Activated CD4-positive, CD25-positive, alpha-beta regulatory T cell (primary cell): Measurements from ENCODE around the gene TCF7L2.
"Not testable (repeated sequence)": the region's sequence is repeated elsewhere in the genome, so short reads cannot be mapped to it uniquely, and the experiment has no call there.

Experiments used
- DNase-seq, 4 experiments: peaks; one replicate each; lab custom pipeline; 2025; lab: John Stamatoyannopoulos, UW

Gene TCF7L2

DNA sequence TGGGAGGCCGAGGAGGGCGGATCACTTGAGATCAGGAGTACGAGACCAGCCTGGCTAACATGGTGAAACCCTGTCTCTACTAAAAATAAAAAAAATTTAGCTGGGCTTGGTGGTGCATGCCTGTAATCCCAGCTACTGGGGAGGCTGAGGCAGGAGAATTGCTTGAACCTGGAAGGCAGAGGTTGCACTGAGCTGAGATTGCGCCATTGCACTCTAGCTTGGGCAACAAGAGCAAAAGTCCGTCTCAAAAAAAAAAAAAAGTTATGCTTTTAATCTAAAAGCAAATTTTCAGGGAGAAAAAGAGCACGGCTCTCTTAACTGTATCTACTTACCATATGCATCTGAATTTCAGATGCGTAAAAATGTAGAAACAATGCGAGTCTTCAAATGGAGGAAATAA is 116.1 kb downstream of the TCF7L2 start:
- DNase-seq = not testable (repeated sequence)

DNA sequence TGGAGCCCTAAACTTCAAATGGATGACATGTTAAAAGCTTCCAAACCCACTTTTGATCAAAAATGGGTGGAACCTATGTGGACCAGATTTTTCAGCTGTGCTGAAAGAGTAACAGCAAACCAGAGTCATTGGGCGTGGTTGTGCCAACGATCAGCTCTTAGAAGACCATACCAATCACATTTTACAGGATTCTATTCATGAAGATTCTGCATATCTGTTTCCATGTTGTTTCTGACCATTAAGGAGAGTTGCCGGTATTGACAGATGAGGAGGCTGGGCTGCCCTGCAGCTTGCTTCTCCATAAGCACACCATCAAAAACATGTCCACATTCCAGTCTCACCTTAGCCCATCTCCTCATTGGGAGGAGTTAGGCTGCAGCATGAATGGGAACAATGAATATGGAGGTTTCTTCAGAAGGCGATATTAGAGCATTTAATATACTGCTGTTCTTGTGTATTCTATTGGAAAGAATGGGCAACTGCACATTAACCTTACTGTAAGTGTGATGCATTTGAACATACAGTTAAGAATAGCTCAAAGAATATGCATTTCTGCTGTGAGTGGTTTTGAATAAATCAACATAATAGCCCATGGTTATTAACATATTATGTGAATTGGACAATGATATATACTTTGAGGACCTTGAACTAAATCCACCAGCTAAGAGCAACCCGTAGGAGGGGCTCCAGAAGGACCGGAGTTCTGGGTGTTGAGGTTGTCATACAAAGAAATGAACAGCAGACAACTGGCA is 116.7 kb downstream of the TCF7L2 start:
- DNase-seq = no peak

DNA sequence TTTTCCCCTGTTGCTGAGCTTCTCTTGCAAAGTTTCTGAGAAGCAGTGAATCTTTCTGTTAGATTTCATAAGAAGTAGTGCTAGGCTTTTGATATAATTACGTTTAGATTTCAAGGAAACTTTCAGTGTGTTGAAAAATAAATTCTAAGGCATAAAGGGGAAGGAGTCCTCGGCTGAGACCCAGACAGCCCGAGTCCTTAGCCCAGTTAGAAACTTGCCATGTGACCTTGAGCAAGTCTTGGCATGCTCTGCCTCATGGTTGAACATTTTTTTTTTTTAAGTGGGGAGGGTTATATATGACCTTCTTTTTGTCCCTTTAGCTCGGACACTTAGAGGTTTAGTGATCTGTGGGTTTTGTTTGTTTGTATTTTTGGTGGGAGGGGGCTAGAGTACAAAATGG is 117.5 kb downstream of the TCF7L2 start:
- DNase-seq = no peak

DNA sequence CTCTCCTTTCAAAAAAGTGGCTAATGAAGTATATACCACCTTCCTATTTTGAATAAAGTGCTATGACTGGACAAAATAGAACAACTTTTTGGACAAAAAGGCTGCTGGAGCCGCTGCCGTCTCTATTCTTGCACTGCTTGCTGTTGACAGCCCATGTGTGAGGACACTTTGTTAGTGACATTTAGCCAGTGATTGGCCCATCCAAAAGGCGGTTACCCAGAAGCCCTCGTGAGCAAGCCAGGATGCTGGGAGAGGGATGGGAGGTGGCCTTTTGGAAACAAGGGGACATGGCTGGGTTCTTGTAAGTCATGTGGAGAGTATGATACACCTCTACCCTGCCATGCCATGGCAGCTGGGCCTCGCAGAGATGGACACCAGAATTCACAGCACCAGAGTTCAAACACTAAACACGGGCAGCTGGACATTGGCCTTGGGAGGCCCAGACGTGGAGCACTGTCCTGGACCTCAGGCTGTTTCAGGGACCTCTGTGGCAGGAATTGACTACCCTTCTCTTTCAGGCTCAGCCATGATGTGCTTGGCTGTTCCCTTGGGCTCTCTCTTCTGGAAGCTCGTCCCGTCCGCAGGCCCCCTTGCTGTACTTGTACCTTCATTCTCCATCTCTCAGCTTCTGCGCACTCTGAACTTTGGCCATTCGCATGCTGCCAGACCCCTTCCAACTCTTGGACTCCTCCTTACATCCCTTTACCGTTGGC is 118.3 kb downstream of the TCF7L2 start:
- DNase-seq = no peak

DNA sequence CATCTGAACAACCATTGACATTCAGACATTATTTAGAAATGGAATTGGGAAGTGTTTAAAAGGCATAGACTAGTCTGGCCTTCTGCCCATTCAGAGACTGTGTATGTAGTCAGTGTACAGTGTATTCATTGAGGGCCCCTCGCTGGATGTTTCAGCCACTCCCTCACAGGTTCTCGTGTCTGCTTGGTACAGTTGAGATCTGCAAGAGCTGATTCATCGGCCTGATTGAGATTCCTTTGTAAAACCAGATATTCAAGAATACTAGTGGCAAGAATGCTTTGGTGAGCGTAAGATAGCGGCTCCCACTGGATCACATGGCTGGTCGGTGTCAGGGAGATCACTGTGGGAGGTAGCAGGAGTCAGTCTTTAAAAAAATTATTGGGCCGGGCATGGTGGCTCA is 119.5 kb downstream of the TCF7L2 start:
- DNase-seq = no peak

DNA sequence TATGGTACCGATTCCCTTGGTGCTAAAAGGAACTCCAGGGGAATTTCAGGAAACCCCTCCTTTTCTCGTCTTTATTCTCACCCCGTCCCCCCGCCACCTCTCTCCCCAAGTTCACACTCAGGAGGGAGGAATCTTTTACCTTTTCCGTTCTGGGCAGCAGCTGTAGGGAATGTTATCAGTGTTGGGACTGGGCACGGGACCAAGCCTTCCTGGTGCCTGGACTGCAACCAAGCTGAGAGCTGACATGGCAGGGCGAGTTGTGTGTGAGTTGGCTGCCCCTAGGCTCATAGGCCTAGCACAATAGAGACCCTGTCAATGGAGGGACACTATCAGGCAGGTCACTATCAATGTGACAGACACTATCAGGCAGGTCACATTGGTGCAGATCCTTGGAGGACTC is 121.4 kb downstream of the TCF7L2 start:
- no peak for DNase-seq

DNA sequence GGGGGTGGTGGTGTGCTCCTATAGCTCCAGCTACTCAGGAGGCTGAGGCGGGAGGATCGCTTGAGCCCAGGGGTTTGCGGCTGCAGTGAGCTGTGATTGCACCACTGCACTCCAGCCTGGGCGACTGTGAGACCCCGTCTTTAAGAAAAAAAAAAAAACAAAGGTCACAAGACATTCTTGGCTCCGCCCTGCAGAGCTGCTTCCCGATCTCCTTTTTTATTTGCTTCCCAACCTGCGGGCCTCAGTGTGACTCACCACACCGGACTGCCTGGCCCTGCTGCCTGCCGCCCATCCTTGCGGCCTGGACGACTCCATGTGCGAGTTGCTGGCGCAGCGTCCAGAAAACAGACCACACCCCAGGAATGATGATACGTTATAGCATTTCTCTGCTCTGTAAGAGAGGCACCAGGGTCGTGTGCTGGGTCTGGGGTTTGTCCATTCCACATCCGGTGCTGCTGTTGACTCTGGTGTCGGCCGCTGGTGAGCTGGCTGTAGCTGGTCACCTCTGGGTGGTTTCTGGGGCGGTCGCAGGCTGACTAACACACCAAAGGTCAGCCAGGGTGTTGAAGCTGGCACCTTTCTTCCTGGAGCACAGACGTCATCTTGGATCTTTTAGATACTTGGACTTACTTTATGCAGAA is 123.6 kb downstream of the TCF7L2 start:
- no peak for DNase-seq

DNA sequence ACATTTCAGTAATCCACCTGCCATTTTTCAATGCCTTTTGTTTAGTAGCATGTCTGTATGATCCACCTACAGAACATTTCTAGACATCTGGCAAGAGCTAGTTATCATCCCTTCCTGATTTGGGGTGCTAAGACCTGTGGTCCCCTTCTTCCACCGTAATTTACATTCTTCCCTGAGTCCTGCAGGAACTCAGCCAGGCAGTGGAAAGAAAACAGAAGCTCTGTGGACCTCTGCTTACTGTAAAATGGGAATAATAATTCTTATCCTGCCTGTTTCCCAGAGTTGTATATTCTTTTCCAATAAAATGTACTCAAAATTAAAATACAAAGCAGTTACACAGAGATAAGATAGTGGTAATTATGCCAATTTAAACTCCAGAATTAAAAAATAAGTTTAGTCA is 126.9 kb downstream of the TCF7L2 start:
- no peak for DNase-seq

DNA sequence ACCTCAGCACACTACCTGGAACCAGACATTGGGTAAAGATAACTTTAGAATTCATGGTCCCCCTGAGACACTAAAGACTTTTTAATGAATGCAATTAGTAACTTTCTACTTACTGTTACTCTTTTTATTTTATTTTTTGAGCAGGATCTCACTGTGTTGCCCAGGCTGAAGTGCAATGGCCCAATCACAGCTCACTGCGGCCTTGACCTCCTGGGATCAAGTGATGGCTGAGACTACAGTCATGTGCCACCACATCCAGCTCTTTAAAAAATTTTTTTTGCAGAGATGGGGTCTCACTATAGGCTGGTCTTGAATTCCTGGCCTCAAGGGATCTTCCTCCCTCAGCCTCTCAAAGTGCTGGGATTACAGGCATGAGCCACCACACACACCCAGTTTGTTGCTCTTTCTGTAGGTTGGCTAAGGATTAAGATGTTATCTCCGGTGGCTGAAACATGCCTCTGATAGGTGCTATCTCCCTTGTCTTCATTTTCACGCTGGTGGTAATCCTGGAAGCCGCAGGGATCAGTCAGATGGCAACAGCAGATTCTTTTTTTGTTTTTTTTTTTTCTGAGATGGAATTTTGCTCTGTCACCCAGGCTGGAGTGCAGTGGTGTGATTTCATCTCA is 128.3 kb downstream of the TCF7L2 start:
- no peak for DNase-seq

DNA sequence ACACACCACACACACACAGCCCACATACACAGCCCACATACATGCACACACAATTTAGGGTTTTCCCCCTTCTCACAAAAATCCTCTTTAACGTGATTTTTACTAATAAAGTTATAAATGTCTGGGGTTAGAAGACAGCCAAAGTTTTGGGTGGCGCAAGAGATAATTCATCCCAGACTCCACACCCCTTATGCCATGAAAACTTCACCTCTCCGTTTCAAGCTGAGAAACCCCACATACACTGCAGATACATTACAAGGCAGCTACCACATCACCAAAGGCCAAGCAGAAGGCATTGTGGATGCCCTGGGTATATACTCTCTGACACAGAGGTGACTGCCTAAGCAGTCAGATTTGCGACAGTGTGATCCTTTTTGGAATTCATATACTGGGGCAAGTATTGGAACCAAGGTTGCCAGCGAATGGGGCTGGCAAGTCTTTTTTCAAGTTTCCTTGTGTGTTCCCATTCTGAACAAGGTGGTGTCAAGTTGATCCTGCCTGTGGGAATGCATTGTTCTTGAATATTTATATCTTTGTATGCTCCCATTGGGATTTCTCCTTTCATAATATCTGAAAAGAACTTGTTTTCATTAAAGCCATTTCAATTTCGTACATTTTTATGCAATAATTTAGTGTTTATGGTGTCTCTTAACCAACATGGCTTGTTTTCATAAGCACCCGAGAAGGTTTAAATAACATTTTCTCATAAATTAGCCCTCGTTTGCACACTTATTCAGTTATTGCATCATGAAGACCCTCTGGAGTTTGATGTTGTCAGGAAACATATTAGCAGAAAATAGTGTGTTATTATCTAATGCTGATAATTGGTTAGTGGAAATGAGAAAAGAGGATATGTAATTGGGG is 130.2 kb downstream of the TCF7L2 start:
- no peak for DNase-seq

DNA sequence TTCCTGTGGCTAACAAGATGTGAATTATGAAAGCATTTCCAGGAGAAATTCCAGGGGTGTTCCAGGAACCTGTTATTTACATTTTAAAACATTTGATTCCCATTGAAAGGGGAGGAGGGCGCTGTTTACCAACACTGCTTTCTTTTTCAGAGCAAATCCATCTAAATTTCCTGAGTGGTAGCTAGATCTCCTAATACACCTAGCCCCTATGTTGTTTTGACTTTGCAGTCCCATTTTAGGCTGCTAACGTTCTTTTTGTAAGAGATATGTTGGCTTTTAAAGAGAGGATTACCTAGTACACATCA is 130.8 kb downstream of the TCF7L2 start:
- no peak for DNase-seq

DNA sequence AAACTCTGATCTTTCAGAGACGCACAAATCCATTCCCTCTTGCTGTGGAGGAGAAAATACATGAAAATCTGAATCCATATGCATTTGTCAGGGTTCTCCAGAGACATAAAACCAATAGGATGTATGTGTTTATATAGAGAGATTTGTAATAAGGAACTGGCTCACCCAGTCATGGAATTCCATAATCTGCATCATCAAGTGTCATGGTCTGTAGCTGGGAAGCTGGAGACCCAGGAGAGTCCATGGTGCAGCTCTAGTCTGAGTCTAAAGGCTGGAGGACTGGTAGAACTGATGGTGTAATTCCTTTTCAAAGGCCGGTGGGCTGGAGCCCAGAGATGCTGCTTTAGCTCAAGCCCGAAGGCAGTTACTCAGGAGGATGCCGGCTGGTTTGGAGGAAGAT is 134.0 kb downstream of the TCF7L2 start:
- no peak for DNase-seq

DNA sequence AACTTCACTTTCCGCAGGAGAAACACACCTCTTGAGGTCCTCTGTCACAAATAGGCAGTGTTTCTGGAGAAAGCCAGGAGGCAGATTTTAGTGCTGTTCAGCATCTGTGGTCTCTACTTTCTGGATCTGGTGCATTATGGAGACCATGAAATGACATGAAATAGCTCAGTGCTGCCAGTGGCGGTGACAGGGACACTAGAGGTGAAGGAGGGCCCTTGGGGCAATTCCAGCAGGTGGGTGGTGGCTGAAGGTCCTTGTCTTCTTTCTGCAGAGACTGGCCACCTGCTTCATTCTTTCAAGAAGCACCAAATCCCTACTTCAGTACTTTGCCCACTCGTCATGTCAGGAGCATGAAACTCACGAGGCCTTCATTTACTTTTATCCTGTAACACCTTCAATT is 135.7 kb downstream of the TCF7L2 start:
- no peak for DNase-seq

DNA sequence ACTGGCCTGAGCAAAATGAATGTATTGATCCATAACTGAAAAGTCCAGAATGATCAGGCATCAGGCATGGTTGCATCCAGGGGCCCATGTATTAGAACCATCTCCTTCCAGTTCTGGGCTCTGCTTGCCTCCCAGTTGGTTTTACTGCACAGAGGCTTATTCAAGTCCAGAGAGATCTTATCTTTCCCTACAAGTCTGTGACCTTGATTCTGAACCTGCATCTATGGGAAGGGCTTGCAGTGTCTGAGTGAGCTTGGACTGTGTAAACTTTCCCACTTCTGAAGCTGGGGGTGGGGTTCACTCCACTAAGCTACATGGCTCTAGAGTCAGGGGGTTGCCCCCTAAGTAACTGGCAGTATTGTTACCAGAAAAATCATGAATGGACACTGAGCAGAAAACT is 136.2 kb downstream of the TCF7L2 start:
- no peak for DNase-seq

DNA sequence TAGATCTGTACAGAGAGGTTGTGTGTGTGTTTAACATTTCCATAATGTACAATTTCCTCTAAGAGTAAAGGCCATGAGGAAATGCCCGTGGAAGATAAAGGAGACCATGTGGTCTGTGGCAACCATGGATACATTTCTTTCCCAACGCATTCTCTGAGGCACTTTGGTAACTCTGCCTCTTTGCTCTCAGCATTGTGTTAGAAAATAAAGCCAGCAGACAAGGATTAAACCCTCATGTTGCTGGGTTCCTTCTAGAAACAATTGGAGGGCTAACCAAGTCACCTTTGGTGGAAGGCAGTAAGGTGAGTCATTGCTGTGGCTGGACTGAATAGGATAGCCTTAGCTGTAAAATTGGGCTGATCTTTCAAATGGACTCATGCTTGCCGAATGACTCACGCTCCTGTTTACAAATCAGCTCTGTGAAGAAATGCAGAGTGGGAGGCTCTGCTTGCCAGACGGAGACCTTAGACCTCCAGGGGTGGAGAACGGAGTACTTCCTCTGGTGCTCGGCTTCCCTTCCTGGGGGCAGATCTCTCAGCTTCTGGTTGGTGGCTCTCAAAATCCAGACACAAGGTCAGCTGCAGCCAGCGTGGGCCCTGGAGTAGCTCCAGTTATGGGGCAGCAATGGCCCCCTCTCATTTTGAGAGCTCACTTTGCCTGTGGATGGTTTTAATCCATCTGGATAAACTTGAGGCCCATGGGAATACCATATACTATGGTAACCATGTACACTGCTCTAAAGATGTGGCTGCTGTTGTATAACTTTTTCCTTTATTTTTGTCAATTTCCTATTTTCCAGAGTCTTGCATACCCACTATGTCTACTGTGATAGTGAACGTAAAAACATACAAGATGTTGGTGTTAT is 137.3 kb downstream of the TCF7L2 start:
- DNase-seq = no peak

DNA sequence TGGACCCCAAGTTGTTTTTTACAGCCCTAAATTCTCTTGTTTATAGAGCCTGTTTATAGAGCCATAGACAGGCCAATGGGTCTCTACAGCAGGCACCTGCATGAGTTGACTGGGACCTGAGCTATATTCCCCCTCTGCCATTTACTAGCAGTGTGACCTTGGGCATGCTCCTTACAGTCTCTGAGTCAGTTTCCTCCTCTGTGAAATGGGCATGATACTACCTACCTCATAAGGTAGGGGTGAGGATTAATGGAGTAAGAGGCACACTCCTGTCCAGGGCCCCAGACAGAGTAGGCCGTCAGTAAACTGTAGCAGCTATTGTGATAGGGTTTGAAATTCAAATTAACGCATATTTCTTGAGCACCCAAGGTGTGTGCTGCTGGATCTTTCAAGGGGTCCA is 138.1 kb downstream of the TCF7L2 start:
- no peak for DNase-seq

DNA sequence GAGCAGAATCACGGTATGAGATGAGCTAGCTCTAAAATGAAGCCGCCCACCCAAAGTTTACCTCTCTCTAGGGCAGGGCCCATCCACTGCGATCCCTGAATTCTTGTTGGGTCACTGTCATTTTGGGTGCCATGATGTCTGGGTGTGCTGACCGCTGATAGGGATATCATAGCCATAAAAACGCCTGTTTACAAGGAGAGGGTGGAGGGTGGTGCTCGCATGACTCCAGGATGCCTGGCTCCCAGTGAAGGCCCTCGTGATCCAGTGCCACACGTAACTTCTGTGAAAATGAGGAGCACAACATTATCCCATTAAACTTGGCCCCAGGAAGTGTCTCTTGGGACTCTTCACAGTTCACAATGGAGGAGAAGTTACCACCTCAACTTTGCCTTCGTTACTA is 139.5 kb downstream of the TCF7L2 start:
- no peak for DNase-seq

DNA sequence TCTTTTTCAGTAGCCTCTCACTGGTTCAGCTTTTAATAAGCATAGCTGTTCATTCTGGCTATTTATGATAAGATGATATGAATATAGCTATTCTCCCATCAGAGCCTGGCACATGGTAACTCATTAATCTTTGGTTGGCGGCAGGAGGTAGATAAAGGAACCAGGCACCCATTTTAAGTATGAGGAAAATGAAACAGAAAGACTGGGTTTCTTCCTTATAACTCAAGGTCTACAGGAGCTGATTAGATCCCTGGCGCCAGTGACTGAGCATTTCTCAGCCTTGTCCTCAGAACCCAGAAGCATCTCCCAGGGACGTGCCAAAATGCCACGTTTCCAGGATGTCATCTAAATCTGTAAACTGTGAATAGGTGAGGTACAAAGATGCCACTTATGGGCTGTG is 141.9 kb downstream of the TCF7L2 start:
- no peak for DNase-seq

DNA sequence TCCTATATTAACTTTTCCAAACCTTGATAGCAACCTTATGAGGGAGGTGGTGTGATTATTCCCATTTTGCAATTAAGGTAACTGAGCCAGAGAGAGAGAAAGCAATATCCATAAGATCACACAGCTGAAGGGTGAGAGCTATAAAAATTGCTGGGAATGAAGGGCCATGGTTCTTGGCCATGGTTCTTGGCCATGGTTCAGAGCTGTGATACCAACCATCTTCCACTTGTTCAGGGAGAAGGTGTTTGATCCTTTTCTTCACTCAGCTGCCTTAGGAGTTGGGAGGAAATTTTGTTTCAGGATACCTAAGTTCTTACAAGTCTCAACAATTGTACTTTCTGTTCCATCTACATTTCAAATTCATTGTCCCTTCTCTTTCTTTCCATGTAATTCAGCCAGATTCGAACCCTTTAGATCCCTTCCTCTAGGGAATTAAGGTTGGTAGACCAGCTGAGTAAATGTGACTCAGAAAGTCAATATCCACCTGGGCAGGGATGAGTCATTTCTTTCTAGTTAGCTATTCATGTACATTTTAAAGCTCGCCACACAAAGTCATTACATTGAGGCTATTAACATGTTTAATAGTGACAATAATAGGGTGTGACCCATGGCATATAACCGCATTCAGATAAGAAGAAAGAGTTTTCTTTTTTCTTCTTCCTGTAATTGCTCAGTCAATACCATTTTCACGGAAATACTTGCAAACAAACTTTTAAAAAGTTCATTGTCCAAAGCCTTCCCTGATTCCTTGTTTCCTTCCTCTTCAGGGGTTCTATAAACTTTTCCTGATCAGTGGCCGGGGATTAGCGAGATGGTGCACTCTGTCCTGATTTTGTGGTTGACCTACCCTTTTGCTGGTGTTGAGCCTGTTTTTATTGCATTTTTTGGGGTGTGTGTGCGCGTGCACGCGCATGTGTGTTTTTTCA is 143.4 kb downstream of the TCF7L2 start:
- DNase-seq = no peak

DNA sequence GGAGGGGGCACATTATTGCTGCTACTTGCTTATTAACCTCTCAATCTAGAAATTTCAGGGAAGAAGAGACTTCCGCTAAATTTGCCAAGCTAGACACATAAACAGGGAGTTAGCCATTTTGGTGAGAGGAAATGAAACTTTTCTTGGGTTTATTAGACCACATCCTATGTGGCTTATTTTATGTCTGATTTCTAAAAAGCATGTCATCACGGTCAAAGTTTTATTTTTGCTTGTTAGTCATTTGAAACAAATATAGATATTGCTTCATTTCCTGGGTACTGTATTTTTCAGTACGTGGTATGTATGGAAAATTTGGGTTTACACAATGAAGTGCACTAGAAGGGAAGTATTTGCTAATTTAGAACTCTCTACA is 144.1 kb downstream of the TCF7L2 start:
- no peak for DNase-seq
